Thymus (tissue), 11 donors: ENCODE data around the gene ZNF584. TPM values are rescaled to one million over a fixed set of nuclear protein-coding genes. Genes with fewer than 3 reads are reported as not detected.
"Not testable (repeated sequence)": the region's sequence is repeated elsewhere in the genome, so short reads cannot be mapped to it uniquely, and the experiment has no call there.

ENCODE experiments used
- DNase-seq, 9 donors: peaks; one replicate each; pipeline ENCODE4 v3.0.0-alpha.2; 2013; ENCODE audit warnings: low spot score in 9 of 9, low read depth in 6 of 9, missing footprints in 1 of 9
- H3K27ac ChIP-seq, 2 donors: one replicate each; pipeline ENCODE4 v1.5.1; 2013; ENCODE audit warnings: control low read depth in 1 of 2, low read depth in 1 of 2, low read length in 1 of 2, mild to moderate bottlenecking in 1 of 2, moderate library complexity in 1 of 2
- H3K27me3 ChIP-seq, 2 donors: one replicate each; pipeline ENCODE4 v1.5.1; 2013; ENCODE audit warnings: low read length in 1 of 2; ENCODE audit not compliant: control insufficient read depth in 2 of 2, insufficient read depth in 1 of 2
- H3K36me3 ChIP-seq, 2 donors: one replicate each; pipeline ENCODE4 v1.5.1; 2013; ENCODE audit warnings: low read length in 1 of 2, mild to moderate bottlenecking in 1 of 2, moderate library complexity in 1 of 2; ENCODE audit not compliant: control insufficient read depth in 2 of 2, insufficient read depth in 2 of 2
- H3K4me1 ChIP-seq, 2 donors: one replicate each; pipeline ENCODE4 v1.5.1; 2013; ENCODE audit warnings: low read length in 2 of 2; ENCODE audit not compliant: control insufficient read depth in 2 of 2, insufficient read depth in 2 of 2
- H3K4me3 ChIP-seq, 2 donors: one replicate each; pipeline ENCODE4 v1.5.1; 2013; ENCODE audit warnings: low read length in 2 of 2, control low read depth in 1 of 2, mild to moderate bottlenecking in 1 of 2
- H3K9me3 ChIP-seq, 2 donors: one replicate each; pipeline ENCODE4 v1.5.1; 2013; ENCODE audit warnings: low read length in 1 of 2, mild to moderate bottlenecking in 1 of 2; ENCODE audit not compliant: control insufficient read depth in 2 of 2, insufficient read depth in 1 of 2
- WGBS: extraction: QIAGEN DNeasy Blood & Tissue Kit; methylation state at CpG from one replicate; pipeline ENCODE4 v1.1.7; 2013; 5-methylcytosine and 5-hydroxymethylcytosine counted together
- polyA plus RNA-seq: library from polyadenylated mRNA; stranded (reverse); fragments of 200-250 nt; gene quantifications from one replicate; pipeline ENCODE4 v1.2.3, GENCODE V29; 2013
- total RNA-seq: library from RNA; stranded (reverse); fragments of 120-200 nt; gene quantifications from one replicate; pipeline ENCODE4 v1.2.4, GENCODE V29; 2013
- donor health status: healthy.

ZNF584 gene
- total and polyA plus RNA-seq, 2 donors = 5.2 to 6.0 TPM

GRCh38 chr19:58368561-58369360 lies 39.7 kb upstream of the ZNF584 start:
- 96% methylated on average over 68 of the region's 68 CpGs for WGBS
- Histone ChIP-seq H3K36me3 (peaks cover 0 to 10% of the 10 kb centered on the region in 2 donors), H3K4me1 (no peaks in the 10 kb centered on the region), H3K27me3 (no peaks in the 10 kb centered on the region), H3K27ac (no peak overlapping the region), H3K4me3 (no peak overlapping the region), H3K9me3 (no peaks in the 10 kb centered on the region)
- no peak for DNase-seq

GRCh38 chr19:58372311-58373133 lies 35.9 kb upstream of the ZNF584 start:
- Histone ChIP-seq H3K27me3 (no peaks in the 10 kb centered on the region), H3K27ac (no peak overlapping the region), H3K9me3 (no peaks in the 10 kb centered on the region), H3K4me1 (no peaks in the 10 kb centered on the region), H3K36me3 (peaks cover 0 to 10% of the 10 kb centered on the region in 2 donors), H3K4me3 (no peak overlapping the region)
- no peak for DNase-seq
- WGBS = 94% methylated on average over 15 of the region's 15 CpGs

GRCh38 chr19:58374200-58374599 lies 34.2 kb upstream of the ZNF584 start:
- H3K36me3 ChIP-seq = no peaks in the 10 kb centered on the region
- no peaks in the 10 kb centered on the region for H3K9me3 ChIP-seq
- 96% methylated on average over 4 of the region's 4 CpGs for WGBS
- H3K27me3 ChIP-seq = no peaks in the 10 kb centered on the region
- peaks cover under 1% of the 10 kb centered on the region in 2 donors for H3K4me1 ChIP-seq
- no peak overlapping the region for H3K4me3 ChIP-seq
- no peak overlapping the region for H3K27ac ChIP-seq
- DNase-seq = no peak

GRCh38 chr19:58376724-58377123 lies 31.7 kb upstream of the ZNF584 start:
- WGBS = 97% methylated on average over 7 of the region's 7 CpGs

DNA sequence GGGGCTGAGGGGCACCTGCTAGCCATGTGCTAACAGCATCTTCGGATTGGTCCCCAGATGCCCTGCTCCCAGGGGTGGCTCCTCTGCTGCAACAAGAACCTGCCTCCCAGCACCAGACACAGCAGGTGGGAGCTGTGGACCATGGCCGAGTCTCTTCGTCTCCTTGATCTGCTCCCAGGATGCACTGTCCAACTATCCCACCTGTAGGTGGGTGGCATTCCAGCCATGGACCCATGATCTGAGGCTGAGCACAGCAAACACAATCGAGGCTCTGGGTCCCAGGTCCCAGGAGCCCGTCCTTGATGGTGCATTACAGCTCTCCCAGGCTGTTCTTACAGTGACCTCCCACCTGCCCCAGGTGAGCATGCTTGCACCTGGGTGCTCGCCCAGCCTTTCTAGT lies 29.2 kb upstream of the ZNF584 start:
- H3K9me3 ChIP-seq = no peaks in the 10 kb centered on the region
- no peaks in the 10 kb centered on the region for H3K36me3 ChIP-seq
- 98% methylated on average over 6 of the region's 6 CpGs for WGBS
- H3K4me1 ChIP-seq = peaks cover 19 to 26% of the 10 kb centered on the region in 2 donors
- no peak overlapping the region for H3K4me3 ChIP-seq
- DNase-seq = no peak
- no peak overlapping the region for H3K27ac ChIP-seq
- no peaks in the 10 kb centered on the region for H3K27me3 ChIP-seq

More at GRCh38 chr19:58376724-58377123, 31.7 kb upstream of the ZNF584 start:
- DNase-seq, H3K36me3 ChIP-seq, H3K9me3 ChIP-seq, H3K27me3 ChIP-seq, H3K27ac ChIP-seq, H3K4me3 ChIP-seq: not testable (repeated sequence)
- peaks cover 13 to 19% of the 10 kb centered on the region in 2 donors for H3K4me1 ChIP-seq

GRCh38 chr19:58380037-58380661 lies 28.3 kb upstream of the ZNF584 start:
- WGBS = 12% methylated on average over 24 of the region's 24 CpGs
- Histone ChIP-seq H3K4me1 (peaks cover 19 to 26% of the 10 kb centered on the region in 2 donors), H3K27ac (peak overlapping the region; percentile 93 to 95), H3K27me3 (no peaks in the 10 kb centered on the region), H3K4me3 (peak overlapping the region; percentile 77), H3K36me3 (no peaks in the 10 kb centered on the region), H3K9me3 (no peaks in the 10 kb centered on the region)
- DNase-seq = no peak

DNA sequence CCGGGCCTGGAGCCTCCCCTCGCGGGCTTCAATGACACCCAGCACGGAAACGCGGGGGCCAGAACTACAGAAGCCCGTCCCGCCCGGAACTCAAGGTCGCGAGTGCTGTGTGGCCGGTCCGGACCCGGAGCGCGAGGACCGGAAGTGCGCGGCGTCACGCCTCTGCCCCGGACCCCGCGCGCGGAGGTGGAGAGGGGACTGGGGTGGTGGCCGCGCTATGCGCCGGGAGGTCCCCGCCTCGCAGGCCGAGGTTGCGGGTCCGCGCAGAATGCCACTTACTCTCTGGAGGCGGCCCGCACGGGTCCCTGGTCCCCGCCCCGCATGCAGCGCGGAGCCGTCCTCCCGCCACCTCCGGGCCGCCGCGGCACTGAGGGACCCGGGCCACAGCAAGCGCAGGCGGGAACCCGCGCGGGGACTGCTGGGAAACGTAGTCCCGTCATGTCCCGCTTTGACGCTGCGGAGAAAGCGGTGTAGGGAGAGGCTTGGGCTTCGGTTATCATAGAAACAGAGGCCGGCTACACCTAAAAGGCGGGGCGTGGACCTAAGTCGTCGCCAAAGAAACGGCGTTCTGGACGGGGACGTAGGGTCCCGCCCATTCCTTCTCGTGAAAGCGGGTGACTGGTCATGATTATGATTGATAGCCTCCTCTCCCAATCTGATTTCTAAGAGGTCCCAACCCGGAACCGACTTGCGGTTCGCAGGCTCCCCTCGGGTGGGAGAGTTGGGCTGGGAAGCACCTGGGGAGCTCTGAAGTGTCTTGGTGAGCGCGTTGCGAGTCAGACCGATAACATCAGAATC lies 27.6 kb upstream of the ZNF584 start, which contains the start of gene ZNF837:
Gene ZNF837, minus strand, starts transcription at position 369 of the 798 bp plus-strand sequence. CDS start 11,698 bp downstream, outside the sequence.
- H3K9me3 ChIP-seq = no peaks in the 10 kb centered on the region
- peak; percentile 96 to 100 (median 99) for DNase-seq
- no peaks in the 10 kb centered on the region for H3K36me3 ChIP-seq
- peak within 1 kb of the TSS; percentile 77 for H3K4me3 ChIP-seq
- H3K4me1 ChIP-seq = peaks cover 19 to 33% of the 10 kb centered on the region in 2 donors
- under 1% methylated on average over 83 of the region's 83 CpGs for WGBS
- no peaks in the 10 kb centered on the region for H3K27me3 ChIP-seq
- peak within 1 kb of the TSS; percentile 93 to 95 for H3K27ac ChIP-seq

- Histone ChIP-seq H3K36me3 (no peaks in the 10 kb centered on the region), H3K27me3 (no peaks in the 10 kb centered on the region), H3K4me3 (peak overlapping the region; percentile 77), H3K9me3 (no peaks in the 10 kb centered on the region), H3K27ac (peak overlapping the region; percentile 92 to 95), H3K4me1 (peaks cover 26 to 38% of the 10 kb centered on the region in 2 donors)
- 34% methylated on average over 26 of the region's 26 CpGs for WGBS
- DNase-seq = no peak
These were observed 26.8 kb upstream of the ZNF584 start for GRCh38 chr19:58381460-58382212.
